HEK293T (cell line): ENCODE results near the gene PGD.

ENCODE experiments used
- CTCF ChIA-PET: fragments of 350-600 bp; formaldehyde crosslinking; extraction: SDS; loops from one replicate; lab custom pipeline; 2021; ENCODE audit warnings: antibody characterized with exemption, inconsistent platforms; lab: Yijun Ruan, JAX
- POLR2A ChIA-PET: fragments of 350-600 bp; formaldehyde crosslinking; extraction: SDS; loops from one replicate; lab custom pipeline; 2020; ENCODE audit warnings: antibody characterized with exemption, inconsistent platforms; lab: Yijun Ruan, JAX
- DNase-seq: peaks from one replicate; pipeline ENCODE4 v3.0.0; 2012; ENCODE audit warnings: mixed read lengths; ENCODE audit errors: extremely low spot score
- ARNT ChIP-seq: fragments of 450-650 bp; IDR thresholded peaks from 2 replicates; pipeline ENCODE4 v1.6.1; 2017; ENCODE audit warnings: mild to moderate bottlenecking
- BHLHE40 ChIP-seq: fragments of 450-650 bp; IDR thresholded peaks from 2 replicates; pipeline ENCODE4 v1.6.1; 2016; ENCODE audit warnings: mild to moderate bottlenecking, moderate library complexity, borderline replicate concordance
- CTBP1 ChIP-seq: fragments of 450-650 bp; IDR thresholded peaks from 2 replicates; pipeline ENCODE4 v1.6.1; 2016; ENCODE audit warnings: borderline replicate concordance
- ELF4 ChIP-seq: fragments of 450-650 bp; IDR thresholded peaks from 2 replicates; pipeline ENCODE4 v1.6.1; 2017; ENCODE audit warnings: antibody characterized with exemption
- FOXA1 ChIP-seq: fragments of 450-650 bp; IDR thresholded peaks from 2 replicates; pipeline ENCODE4 v1.6.1; 2016; ENCODE audit warnings: mild to moderate bottlenecking
- FOXK2 ChIP-seq: fragments of 450-650 bp; IDR thresholded peaks from 2 replicates; pipeline ENCODE4 v1.6.1; 2016; ENCODE audit warnings: mild to moderate bottlenecking
- FOXM1 ChIP-seq: fragments of 450-650 bp; IDR thresholded peaks from 2 replicates; pipeline ENCODE4 v1.6.1; 2017; ENCODE audit warnings: mild to moderate bottlenecking, borderline replicate concordance
- HDGF ChIP-seq: fragments of 450-650 bp; IDR thresholded peaks from 2 replicates; pipeline ENCODE4 v1.6.1; 2017; ENCODE audit warnings: antibody characterized with exemption, borderline replicate concordance
- L3MBTL2 ChIP-seq: fragments of 450-650 bp; conservative IDR thresholded peaks from 2 replicates; pipeline ENCODE4 v1.6.1; 2016; ENCODE audit warnings: mild to moderate bottlenecking
- LEF1 ChIP-seq: fragments of 450-650 bp; IDR thresholded peaks from 2 replicates; pipeline ENCODE4 v1.6.1; 2017; ENCODE audit warnings: mild to moderate bottlenecking, borderline replicate concordance
- NFRKB ChIP-seq: fragments of 450-650 bp; IDR thresholded peaks from 2 replicates; pipeline ENCODE4 v1.6.1; 2016; ENCODE audit warnings: mild to moderate bottlenecking, moderate library complexity
- PKNOX1 ChIP-seq: fragments of 450-650 bp; IDR thresholded peaks from 2 replicates; pipeline ENCODE4 v1.6.1; 2016
- SP1 ChIP-seq: fragments of 450-650 bp; IDR thresholded peaks from 2 replicates; pipeline ENCODE4 v1.6.1; 2017
- SUZ12 ChIP-seq: fragments of 450-650 bp; IDR thresholded peaks from 2 replicates; pipeline ENCODE4 v1.6.1; 2016; ENCODE audit warnings: mild to moderate bottlenecking
- TARDBP ChIP-seq: fragments of 450-650 bp; IDR thresholded peaks from 2 replicates; pipeline ENCODE4 v1.6.1; 2016
- ZNF384 ChIP-seq: fragments of 450-650 bp; IDR thresholded peaks from 2 replicates; pipeline ENCODE4 v1.6.1; 2016

Gene PGD

DNA sequence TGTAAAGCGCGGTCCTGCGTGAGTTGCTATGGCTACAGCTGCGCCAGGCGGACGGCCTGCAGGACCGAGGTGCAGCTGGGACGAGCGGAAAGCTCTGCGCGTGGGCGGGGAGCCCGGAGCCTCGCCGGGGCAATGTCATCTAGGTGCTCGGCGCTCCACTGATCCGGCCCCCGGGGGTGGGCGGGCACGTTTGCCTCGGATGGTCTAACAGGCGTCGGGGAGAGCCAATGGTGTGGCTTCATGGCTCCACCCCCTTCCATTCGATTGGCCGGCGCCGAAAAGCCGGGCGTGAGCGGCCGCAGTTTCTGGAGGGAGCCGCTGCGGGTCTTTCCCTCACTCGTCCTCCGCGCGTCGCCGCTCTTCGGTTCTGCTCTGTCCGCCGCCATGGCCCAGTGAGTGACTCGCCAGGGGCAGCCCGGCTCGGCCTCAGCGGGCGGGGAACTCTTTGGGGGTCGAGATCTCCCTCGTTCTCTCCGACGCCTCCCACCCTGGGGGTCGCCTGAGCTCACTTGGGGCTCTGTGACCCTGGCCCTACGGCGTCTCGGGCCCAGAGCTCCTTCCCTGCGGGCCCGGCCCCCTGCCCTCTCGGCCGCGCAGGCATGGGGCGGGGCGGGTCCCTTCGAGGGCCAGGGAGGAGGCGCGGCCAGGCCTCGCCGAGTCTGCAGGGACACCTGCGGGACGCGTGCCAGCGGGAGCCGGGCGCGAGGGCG, at the start of gene PGD:
TSS of gene PGD (plus strand) at position 331 of the 710 bp plus-strand sequence. CDS start at position 385, 54 bp downstream.
- DNase-seq = peak; percentile 98
- POLR2A ChIA-PET = interaction anchor here (0.6 to 1.8 kb wide), 6 partner anchors 11 to 189 kb away, joined by 3 to 10 read pairs (median 4); partner anchors contain the start of genes CENPS and KIF1B
- TF ChIP-seq FOXK2 (no peak), CTBP1 (peak; percentile 6; the same call in 1 of the 2 replicates), PKNOX1 (peak; percentile 99), TARDBP (no peak), SP1 (peak; percentile 73), HDGF (no peak), ZNF384 (no peak), ELF4 (no peak), FOXM1 (no peak; the same call in 1 of the 2 replicates), FOXA1 (no peak), ARNT (no peak), LEF1 (peak; percentile 42; the same call in 1 of the 2 replicates), SUZ12 (no peak), L3MBTL2 (peak; percentile 82), BHLHE40 (no peak), NFRKB (no peak)
- CTCF ChIA-PET = interaction anchor here (0.6 kb wide), 2 partner anchors 23 to 25 kb away, joined by 3 read pairs; no protein-coding TSS in a partner anchor

DNA sequence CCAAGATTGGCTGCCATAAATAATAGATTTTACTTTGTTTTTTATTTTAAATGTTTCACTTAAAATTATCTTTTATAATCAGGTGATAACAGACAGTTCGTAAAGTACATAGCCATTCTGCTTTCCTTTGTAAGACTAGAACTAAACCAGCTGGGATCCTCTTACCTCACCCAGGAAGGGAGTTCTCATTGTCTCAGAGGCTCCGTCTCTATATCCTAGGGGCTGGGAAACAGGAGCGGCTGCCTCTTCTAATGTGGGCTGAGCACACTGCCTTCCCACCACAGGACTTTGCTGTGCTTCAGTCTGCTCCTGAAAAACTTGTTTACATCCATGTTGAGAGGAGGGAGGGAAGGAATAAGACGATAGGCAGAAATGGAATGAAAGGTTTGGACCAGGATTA, 45.6 kb upstream of the PGD start:
- POLR2A ChIA-PET = no interaction called here
- DNase-seq = no peak
- TF ChIP-seq FOXM1 (no peak), ZNF384 (no peak), LEF1 (no peak)
- CTCF ChIA-PET = no interaction called here

DNA sequence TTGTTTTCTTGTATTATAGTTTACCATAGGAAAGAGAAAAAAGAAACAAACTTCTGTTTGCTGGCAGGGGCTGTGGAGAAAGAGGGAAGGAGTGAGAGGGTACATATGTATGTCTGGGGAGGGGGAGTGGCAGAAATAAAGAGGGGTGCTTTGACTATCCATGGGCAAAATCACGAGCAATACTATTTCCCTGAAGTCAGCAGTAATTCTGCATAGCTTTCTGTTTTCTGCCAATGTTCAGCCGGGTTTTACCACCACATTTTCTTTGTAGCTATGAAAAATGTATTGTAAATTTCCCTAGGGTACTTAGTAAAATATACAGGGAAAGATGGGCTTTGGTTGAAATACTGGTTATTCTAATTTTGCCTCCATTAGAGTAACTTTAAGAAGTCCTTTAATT, 45.2 kb upstream of the PGD start:
- CTCF ChIA-PET = no interaction called here
- POLR2A ChIA-PET = no interaction called here
- TF ChIP-seq PKNOX1 = no peak
- TF ChIP-seq ZNF384 = no peak
- TF ChIP-seq HDGF = no peak
- TF ChIP-seq FOXA1 = no peak
- no peak for TF ChIP-seq TARDBP
- no peak for TF ChIP-seq LEF1
- no peak for TF ChIP-seq ARNT
- TF ChIP-seq SUZ12 = no peak
- TF ChIP-seq ELF4 = no peak
- no peak for TF ChIP-seq BHLHE40
- no peak for TF ChIP-seq CTBP1
- TF ChIP-seq L3MBTL2 = no peak
- no peak for TF ChIP-seq SP1
- no peak for TF ChIP-seq FOXK2
- DNase-seq = no peak

GRCh38 chr1:10360045-10360444, 38.8 kb upstream of the PGD start:
- POLR2A ChIA-PET = no interaction called here
- DNase-seq = no peak
- CTCF ChIA-PET = no interaction called here
- TF ChIP-seq LEF1 (no peak), FOXA1 (no peak), NFRKB (no peak)

DNA sequence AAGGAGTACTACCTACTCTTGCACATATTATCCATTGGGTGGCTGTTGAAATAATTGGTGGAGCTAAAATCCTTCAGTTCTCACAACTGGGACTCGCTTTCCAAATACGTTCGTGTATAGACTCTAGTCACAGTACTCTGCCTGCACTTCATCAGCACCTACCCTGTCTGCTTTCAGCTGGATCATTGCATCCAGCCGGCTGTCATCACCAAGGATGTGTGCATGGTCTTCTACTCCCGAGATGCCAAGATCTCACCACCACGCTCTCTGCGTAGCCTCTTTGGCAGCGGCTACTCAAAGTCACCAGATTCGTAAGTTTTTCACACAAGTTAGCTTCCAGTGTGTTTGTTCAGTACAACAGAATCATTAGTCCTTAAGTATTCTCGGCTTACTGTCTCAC, 37.3 kb upstream of the PGD start:
- ChIA-PET CTCF (no interaction called here), POLR2A (no interaction called here)
- TF ChIP-seq NFRKB = no peak
- no peak for DNase-seq

- DNase-seq = no peak
- TF ChIP-seq ARNT (no peak), BHLHE40 (no peak), ZNF384 (no peak), FOXM1 (no peak), L3MBTL2 (no peak), CTBP1 (no peak), PKNOX1 (no peak), ELF4 (no peak), HDGF (no peak)
- ChIA-PET CTCF (no interaction called here), POLR2A (no interaction called here)
Measured at GRCh38 chr1:10368194-10368593, 30.7 kb upstream of the PGD start.
